Measurements from ENCODE around the gene TTC16. TPM values are rescaled to one million over a fixed set of nuclear protein-coding genes. Genes with fewer than 3 reads are reported as not detected.

TTC16 gene
- polyA plus RNA-seq, 5 donors = 0.50 to 1.4 (median 0.82) TPM

DNA sequence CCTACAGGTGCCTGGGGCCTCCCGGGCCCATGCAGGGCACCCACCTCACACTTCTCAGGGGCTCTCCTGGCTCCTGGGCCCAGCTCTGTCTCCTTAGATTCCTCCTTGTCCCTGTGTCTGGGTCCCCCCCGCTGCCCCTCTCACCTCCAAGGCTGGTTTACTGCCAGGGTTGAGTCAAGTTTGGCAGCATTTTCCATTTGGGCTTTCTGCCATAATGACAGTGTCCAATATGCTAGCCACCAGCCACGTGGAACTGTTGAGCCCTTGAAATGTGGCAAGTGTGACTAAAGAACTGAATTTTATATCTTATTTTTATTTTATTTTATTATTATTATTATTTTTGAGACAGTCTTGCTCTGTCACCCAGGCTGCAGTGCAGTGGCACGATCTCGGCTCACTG is 1.9 kb downstream of the TTC16 start:
- no peak for DNase-seq

DNA sequence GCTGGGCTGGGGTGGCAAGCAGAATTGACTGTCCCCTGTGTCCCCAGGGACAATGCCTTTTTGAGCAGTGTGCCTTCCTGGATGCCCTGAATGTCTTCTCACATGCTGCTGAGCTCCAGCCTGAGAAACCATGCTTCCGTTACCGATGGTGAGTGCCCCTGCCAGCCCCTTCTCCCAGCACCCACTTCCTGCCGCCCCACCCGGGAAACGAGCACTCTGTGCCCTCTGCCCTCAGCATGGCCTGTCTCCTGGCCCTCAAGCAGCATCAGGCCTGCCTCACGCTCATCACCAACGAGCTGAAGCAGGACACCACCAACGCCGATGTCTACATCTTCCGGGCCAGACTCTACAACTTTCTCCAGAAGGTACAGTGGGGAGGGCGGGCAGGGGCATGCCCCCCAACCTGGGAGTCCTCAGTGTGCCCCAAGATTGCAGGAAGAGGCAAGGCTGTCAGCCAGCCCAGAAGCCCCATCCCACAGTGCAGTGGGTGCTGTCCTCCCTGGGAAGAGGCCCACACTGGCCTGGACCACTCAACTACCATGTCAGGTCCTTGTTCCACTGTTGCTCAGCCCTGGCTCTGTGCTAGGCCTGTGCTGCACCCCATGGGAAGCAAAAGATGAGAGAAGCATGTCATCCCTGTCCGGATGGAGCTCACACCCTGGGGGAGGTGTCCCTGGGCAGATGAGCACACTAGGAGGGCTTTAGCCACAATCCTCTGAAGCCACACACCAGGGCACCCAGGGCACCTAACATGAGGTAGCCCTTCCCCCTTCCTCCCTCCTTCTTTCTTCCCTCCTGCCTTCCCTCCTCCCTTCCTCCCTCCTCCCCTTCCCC is 4.4 kb downstream of the TTC16 start:
- no peak for DNase-seq

DNA sequence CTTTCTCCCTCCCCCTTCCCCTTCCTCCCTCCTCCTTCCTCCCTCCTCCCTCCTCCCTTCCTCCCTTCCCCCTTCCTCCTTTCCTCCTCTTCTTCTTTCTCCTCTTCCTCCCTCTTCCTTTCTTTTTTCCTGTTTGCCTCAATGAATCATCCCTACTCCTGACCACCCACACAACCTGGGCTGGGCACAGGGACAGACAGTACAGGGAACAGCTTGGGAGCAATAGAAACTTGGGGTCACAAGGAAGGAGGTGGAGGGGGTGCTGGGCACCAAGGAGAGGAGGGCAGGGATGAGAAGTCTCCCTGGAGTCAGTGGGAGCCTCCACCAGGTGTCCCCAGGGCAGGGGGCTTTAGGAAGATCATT is 5.0 kb downstream of the TTC16 start:
- DNase-seq = no peak

DNA sequence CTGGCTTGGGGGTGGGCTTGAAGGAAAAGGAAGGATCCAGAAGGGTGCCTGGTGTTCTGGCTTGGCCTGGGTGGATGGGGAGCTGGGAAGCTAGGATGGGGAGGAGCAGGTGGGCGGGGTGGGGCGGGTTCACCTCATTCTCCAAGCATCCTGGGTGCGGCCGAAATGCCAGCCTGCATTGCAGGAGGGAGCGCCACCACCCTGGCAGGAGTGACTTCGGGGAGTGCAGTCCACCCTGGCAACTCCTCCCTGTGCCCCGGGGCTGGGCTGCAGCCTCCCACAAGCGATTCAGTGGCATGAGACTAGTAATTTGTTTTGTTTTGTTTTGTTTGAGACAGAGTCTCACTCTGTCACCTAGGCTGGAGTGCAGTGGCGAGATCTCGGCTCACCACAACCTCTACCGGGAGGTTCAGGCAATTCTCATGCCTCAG is 5.5 kb downstream of the TTC16 start:
- DNase-seq = no peak

DNA sequence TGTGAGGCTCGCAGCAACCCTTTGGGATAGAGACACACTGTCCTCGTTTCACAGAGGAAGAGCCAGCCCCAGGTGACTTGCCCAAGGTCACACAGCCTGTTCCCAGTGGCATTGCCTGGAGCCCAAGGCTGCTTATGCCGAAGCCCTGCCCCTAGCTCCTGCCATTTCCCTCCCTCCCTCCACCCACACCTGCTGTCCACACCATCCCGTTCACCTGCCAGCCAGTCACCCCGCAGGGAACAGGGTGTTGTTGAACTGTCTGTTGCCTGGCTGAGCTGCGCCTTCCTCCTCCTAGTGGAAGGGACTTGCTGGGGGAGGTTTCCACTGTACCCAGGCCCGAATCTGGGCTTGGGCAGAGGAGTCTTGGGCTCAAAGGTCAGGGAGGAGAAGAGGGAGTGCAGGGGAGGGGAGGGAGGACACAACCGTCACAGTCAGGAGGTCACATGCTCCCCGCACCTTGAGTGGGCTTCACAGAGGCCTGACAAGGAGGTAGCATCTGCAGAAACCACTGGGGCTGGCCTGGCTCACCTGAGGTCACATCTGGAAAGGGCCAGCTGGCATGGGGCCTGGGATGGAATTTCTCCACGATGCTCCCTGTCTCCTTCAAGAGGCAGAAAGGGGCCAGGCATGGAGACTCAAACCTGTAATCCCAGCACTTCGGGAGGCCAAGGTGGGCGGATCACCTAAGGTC is 6.3 kb downstream of the TTC16 start:
- DNase-seq = no peak

DNA sequence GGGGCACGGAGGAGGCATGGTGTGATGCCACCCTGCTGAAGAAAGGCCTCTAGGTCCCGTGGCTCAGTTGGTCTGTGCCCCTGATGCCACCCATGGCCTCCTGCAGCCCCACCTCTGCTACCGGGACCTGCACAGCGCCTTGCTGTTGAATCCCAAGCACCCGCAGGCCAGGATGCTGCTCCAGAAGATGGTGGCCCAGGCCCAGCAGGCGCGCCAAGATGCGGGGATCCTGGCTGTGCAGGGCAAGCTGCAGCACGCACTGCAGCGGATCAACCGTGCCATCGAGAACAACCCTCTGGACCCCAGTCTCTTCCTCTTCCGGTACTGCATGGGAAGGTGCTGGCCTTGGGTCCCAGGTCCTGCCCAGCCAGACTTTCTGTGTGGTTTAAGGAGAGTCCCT is 7.1 kb downstream of the TTC16 start:
- DNase-seq = no peak

DNA sequence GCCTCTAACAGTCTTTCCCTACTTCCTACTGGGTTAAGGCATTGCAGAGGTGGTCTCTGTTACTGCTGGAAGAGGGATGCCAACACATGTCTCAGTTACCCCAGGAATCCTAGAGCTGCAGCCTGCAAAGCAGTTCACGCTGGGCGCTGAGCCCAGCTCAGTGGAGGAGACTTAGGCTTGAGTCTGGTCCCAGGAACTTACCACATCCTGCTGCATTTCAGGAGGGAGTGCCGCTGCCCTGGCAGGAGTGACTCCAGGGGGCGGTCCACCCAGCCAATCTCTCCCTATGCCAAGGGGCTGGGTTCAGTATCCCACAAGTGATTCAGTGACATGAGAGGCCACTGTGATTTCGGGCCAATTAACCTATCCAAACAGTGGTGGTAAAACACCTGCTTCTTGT is 7.6 kb downstream of the TTC16 start:
- no peak for DNase-seq

DNA sequence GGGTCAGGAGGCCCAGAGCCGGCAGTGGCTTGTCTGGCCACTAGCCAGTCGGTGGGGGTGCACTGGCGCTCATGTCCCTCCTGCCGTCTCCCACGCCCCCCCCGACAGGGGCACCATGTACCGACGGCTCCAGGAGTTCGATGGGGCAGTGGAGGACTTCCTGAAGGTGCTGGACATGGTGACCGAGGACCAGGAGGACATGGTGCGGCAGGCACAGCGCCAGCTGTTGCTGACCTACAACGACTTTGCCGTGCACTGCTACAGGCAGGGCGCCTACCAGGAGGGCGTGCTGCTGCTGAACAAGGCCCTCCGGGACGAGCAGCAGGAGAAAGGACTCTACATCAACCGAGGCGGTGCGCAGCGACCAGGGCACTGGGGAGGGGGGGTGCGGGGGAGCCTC is 8.1 kb downstream of the TTC16 start:
- no peak for DNase-seq

DNA sequence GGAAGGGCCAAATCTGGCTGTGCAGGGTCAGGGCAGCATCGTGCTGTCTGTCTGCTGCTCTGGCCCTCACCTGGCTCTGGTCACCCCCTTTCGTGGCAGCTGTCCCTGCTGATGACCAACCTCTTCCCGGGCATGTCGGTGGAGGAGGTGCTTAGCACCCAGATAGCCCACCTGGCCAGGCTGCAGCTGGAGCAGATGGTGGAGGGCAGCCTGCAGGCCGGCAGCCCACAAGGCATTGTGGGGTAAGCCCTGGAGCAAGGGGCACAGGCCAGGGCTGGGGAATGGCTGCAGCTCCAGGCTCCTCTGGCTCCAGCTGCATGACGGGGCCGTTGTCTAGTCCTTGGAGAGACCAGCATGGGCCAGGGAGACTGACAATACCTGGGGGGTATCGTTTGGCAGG is 11.0 kb downstream of the TTC16 start:
- no peak for DNase-seq

DNA sequence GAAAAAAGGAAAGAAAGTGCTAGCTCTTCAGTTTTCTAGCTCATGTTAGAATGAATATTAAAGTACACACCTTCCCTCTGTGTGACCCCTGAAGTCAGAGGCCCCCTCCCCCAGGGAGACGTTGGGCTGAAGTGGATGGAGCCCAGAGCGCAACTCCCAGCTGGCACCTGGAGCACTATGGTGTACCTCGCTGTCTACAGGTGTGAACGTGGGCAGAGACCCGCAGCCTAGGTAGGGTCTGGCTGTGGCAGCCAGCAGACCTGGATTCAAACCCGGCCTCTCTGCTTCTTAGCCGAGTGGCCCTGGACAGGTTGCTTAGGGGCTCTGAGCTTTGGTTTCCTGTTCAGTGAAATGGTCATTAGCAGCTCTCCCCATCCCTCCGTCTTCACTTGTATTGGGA is 12.9 kb downstream of the TTC16 start:
- no peak for DNase-seq

DNA sequence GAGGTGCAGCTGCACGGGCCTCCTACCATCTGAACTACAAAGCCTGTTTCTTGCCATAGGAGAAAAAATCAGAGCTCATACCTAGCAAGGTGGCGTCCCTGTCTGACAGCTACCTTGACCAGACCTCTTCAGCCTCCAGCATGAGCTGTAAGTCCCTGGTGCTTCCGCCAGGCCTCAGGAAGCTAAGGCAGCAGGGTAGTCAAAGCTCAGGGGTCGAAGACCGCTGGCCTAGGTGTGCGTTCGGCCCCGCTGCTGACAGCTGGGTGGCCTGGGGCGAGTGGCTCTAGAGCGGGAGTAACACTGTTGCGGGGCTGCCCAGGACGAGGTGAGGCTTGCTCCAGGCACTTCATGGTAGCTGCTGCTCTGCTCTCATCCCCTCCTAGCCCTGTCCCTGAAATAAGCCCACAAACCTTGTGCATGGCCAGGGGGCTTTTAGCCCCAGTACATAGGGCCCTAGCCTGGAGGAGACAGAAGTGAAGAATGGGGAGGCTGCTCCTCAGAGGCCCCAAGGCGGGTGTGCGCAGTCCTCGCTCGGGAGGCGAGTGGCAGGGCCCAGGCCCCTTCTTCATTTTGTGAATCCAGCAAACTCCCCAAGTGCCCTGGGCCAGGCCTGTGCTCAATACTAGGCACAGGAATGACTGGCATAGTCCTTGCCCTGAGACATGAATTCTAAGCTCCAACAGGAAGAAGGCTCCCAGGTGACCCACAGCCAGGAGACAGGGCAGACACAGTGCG is 13.8 kb downstream of the TTC16 start:
- no peak for DNase-seq

DNA sequence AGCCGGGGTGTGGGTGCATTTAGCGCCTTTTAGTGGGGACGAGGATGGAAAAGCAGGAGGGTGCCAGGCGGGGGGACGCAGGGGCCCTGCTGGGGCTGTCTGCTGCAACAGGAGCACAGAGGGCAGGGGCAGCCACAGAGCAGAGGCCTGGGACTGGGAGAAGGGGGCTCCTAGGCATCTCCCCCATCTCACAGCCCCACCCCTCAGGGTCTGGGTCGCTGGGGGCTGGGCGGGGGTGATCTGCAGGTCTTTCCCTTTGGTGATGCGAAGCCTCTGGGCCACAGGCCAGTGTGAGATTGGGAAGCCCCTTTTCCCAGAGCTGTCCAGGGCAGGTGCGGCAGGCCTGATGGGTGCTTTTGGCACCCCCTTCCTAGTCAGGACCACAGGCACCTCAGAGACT is 14.4 kb downstream of the TTC16 start:
- DNase-seq = no peak

DNA sequence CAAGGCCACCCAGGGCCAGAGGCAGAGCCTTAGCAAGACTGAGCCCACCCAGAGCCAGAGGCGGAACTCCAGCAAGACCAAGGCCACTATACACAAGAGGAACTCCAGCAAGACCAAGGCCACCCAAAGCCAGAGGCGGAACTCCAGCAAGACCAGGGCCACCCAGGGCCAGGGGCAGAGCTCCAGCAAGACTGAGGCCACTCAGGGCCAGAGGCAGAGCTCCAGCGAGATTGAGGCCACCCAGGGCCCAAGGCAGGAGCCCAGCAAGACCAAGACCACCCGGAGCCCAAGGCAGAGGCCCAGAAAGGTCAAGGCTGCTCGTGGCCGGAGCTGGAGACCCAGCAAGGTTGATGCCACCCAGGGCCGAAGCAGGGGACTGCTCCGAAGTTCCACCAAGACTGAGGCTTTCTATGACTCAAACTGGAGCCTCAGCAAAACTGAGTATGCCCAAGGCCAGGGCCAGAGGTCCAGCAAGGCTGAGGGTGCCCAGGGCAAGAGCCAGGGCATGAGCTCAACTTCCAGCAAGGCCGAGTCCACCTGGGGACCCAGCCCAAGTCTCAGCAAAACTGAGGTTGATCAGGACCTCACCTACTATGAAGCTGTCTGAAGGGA is 15.0 kb downstream of the TTC16 start:
- no peak for DNase-seq

DNA sequence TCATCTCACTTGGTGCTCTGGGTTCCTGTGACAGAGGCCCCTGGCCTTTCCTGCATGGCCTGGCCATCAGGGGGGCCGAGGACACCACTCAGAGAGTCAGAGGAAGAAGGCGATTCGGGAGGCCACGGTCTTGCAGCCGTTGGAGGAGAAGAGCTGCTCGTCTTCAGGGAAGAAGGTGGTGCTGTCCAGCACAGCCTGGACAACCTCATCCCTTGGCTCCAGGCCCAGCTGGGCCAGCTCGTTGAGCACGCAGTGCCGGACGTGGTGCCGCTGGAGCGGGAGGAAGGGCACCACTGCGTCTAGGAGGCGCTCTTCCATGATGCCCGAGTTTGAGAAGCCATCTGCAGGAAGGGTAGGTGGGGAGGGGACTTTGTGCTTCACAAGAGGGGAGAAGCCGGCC is 16.1 kb downstream of the TTC16 start:
- DNase-seq = no peak

DNA sequence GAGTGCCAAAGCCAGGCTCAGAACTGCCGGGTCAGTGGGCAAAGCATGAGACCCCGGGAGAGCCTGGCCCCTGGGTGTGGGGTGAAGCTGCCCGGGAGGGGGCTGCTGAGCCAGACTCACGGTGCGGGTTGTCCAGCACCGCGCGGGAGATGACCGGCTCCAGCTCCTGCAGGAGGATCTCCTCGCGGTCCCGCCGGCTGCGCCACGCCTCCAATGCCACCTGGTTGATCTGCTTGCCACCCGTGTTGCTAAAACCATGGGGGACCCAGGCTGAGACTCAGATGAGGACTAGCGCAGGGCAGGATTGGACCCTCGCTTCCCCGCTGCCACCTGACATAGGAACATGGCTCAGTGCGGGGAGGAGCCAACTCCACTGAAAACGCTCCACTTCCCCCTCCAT is 16.6 kb downstream of the TTC16 start:
- no peak for DNase-seq

DNA sequence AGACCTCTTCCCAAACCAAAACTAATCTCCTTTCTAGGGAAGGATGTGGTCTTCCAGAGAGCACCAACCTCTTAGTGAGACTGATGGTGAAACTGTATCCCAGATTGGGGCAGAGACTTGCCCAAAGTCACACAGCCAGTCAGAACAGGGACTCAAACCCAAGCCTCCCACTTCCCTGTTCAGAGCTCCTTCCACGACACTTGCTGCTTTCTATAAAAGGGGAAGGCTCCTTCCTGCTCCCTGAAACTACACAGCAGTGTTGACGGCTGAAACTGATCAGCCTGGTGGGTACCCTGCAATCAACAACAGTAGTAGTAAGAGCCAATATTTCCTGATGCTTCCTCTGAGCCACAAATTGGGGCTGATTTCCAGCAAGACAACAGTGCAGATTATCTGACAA is 17.7 kb downstream of the TTC16 start:
- DNase-seq = no peak

DNA sequence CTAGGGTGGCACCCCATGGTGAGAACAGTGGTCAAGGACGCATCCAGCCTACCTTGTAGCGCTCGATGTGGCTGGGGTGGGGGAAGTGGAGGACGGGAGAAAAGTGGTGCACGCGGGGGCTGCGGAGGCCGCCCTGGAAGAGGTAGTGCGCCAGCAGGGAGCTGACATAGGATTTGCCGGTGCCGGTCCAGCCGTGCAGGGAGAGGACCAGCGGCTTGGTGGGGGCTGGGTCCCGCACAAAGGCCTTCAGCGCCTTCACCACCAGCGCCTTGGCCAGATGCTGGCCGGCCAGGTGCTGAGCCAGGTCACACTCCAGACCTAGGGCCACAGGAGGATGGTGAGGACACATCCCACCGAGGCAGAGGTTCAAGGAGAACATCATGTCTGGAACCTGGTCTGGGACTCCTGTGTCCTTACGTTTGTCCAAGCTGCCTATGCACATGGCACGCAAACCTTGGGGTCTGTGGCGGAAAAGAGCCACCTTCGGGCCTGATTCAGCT is 18.4 kb downstream of the TTC16 start:
- DNase-seq = no peak

DNA sequence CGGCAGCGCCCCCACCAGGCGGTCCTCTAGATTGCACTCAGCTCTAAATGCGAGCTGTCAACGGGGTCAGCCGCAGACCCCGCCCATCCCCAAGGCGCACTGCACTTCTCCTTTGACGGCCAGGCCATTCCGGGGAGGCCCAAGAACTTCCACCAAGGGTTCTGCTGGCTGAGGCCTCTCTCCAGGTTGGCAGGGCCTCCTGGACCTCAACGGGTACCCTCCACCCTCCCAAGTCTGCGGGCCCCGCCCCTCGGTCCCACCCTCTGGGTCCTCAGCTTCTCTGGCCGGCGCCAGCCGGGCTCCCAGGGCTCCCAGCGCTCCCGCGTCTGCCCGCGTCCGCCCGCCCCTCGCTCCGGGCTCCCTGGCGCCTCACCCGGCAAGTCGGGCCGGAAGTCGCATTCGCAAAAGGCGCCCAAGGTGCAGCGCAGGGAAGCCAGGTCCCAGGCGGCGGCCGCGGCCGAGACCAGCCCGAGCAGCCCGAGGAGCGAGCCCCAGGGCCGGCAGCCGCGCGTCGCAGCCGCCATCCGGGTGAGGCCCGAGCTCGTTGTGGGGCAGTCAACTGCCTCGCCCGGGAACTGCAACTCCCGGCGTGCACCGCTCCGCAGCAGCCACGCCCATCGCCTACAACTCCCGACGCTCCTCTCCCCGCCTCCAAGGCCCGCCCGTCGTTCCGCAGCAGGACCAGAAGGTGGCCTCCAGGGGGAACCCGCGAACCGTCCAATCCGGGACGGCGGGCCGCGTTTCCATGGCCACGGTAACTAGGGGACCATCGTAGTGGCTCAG is 19.1 kb downstream of the TTC16 start, which contains the start of gene TOR2A:
Gene TOR2A (minus strand): TSS at position 548 of the 783 bp plus-strand sequence. CDS start 24 bp downstream, at position 524.
- peak; percentile 98 to 99 for DNase-seq

DNA sequence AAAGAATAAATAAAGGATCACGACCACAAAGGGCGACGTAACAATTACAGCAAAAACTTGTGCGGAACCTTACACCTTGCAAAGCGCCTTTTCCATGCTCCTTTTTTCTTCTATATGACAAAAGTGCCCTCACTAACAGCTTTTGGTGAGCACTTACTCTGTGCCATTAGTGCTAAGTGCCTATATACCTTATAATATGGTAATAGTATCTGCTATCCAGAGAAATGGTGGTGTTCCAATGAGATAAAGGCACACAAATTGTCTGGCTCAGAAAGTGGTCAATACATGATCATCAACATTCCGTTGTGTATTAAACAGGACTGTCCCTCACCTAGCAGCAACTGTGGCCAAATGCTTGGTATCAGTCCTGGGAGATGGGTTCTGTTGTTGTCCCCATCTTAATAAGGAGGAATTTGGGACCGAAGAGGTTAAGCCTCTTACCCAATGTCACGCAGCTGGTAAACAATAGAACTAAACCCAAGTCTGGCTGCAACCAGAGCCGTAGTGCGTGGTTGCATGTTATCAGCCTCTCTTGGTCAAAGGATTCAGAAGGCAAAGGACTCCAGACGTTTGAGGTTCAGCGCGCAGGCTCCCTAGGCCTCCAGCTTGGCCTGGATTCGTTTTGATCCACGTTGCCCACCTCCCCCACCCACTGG is 19.8 kb downstream of the TTC16 start:
- DNase-seq = no peak

DNA sequence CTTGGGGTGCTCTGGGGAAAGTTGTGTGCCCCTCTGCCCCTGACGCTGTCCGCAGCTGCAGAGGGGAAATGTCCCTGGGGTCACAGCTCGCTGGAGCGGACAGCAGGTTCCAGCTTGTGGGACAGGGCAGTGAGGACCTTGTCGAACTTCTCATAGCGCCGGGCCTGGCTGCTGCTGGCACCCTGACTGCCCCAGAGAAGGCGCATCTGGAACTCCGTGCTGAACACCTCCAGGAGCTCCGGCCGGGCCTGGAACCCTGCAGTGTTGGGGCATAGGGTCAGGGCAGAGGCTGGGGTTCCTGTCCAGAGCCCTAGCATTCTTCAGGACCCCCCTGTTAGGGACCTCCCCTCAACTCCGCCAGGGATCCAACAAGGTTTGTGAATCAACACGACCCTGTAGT is 22.8 kb downstream of the TTC16 start:
- no peak for DNase-seq

All from right lung (tissue), 5 donors.